ENCODE data around the gene ADGRV1. TPM values are rescaled to one million over a fixed set of nuclear protein-coding genes. Genes with fewer than 3 reads are reported as not detected.
"Not testable (repeated sequence)": the region's sequence is repeated elsewhere in the genome, so short reads cannot be mapped to it uniquely, and the experiment has no call there.

ADGRV1 gene
- total and polyA plus RNA-seq, 4 donors: 0.36 to 0.64 (median 0.50) TPM

DNA sequence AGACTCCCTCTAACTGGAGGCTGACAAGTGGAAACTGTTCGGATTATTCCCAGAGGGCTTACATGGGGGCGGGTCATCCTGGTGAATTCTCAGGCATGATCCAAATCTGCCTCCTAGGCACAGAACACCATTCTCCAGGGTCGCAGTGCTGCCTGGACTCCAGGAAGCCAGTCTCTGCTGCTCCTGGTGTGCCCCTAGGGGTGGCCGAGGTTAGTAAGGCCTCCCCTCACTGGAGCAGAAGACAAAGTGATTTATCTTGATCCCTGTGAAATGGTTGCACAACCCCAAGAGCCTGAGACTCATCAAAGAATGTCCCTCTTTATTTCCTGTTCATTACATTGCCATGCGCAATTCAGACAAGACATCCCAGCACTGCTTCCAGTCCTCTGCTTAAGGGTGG is 17.1 kb downstream of the ADGRV1 start:
- H3K4me3 ChIP-seq (ENCODE audit: low read length in 2 of 2): no peak overlapping the region
- no peak overlapping the region for H3K27ac ChIP-seq (ENCODE audit: low read depth in 1 of 2, low read length in 2 of 2)
- H3K4me1 ChIP-seq (ENCODE audit: control insufficient read depth in 1 of 2, insufficient read depth in 2 of 2, low read length in 2 of 2): no peaks in the 10 kb centered on the region
- intact Hi-C loops (cut with DNase I): no loop called here
- H3K36me3 ChIP-seq (ENCODE audit: control insufficient read depth in 1 of 2, insufficient read depth in 2 of 2, low read length in 1 of 2): no peaks in the 10 kb centered on the region
- DNase-seq (no peak), ATAC-seq (ENCODE audit: low FRiP score) (no peak)
- H3K27me3 ChIP-seq (ENCODE audit: control insufficient read depth in 1 of 2, insufficient read depth in 2 of 2, low read length in 1 of 2): no peaks in the 10 kb centered on the region
- 78 to 87% methylated on average over 5 of the region's 5 CpGs for WGBS, 2 donors
- H3K9me3 ChIP-seq (ENCODE audit: control insufficient read depth, low read length): no peaks in the 10 kb centered on the region

DNA sequence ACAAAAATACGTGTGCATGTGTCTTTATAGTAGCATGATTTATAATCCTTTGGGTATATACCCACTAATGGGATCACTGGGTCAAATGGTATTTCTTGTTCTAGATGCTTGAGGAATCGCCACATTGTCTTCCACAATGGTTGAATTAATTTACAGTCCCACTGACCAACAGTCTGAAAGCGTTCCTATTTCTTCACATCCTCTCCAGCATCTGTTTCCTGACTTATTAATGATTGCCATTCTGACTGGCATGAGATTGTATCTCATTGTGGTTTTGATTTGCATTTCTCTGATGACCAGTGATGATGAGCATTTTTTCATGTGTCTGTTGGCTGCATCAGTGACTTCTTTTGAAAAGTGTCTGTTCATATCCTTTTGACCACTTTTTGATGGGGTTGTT is 18.0 kb downstream of the ADGRV1 start:
- H3K27me3 ChIP-seq (ENCODE audit: control insufficient read depth in 1 of 2, insufficient read depth in 2 of 2, low read length in 1 of 2); H3K27ac ChIP-seq (ENCODE audit: low read depth in 1 of 2, low read length in 2 of 2); H3K4me1 ChIP-seq (ENCODE audit: control insufficient read depth in 1 of 2, insufficient read depth in 2 of 2, low read length in 2 of 2); H3K36me3 ChIP-seq (ENCODE audit: control insufficient read depth in 1 of 2, insufficient read depth in 2 of 2, low read length in 1 of 2); ATAC-seq (ENCODE audit: low FRiP score); H3K9me3 ChIP-seq (ENCODE audit: control insufficient read depth, low read length); intact Hi-C loops (cut with DNase I); H3K4me3 ChIP-seq (ENCODE audit: low read length in 2 of 2); DNase-seq: not testable (repeated sequence)
- WGBS, 2 donors: 85 to 89% methylated on average over 3 of the region's 3 CpGs

DNA sequence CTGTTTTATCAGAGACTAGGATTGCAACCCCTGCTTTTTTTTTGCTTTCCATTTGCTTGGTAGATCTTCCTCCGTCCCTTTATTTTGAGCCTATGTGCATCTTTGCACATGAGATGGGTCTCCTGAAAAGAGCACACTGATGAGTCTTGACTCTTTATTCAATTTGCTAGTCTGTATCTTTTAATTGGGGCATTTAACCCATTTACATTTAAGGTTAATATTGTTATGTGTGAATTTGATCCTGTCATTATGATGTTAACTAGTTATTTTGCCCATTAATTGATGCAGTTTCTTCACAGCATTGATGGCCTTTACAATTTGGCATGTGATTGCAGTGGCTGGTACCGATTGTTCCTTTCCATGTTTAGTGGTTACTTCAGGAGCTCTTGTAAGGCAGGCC is 21.3 kb downstream of the ADGRV1 start:
- WGBS, 2 donors: 84 to 91% methylated on average over 2 of the region's 2 CpGs
- intact Hi-C loops (cut with DNase I): not testable (repeated sequence)

DNA sequence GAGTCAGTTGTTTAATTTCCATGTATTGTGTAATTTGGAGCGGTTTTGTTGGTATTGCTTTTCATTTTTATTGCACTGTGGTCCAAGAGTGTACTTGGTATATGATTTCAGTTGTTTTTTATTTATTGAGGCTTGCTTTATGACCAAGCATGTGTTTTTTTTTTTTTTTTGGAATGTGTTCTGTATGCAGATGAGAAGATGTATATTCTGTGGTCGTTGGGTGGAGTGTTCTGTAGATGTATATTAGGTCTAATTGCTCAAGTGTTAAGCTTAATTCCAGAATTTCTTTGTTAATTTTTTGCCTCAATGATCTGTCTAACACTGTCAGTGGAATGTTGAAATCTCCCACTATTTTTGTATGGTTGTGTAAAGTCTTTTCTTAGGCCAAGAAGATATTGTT is 23.4 kb downstream of the ADGRV1 start:
- intact Hi-C loops (cut with DNase I): no loop called here
- H3K36me3 ChIP-seq (ENCODE audit: control insufficient read depth in 1 of 2, insufficient read depth in 2 of 2, low read length in 1 of 2): no peaks in the 10 kb centered on the region
- peaks cover 1% of the 10 kb centered on the region for H3K9me3 ChIP-seq (ENCODE audit: control insufficient read depth, low read length)
- DNase-seq (no peak), ATAC-seq (ENCODE audit: low FRiP score) (no peak)
- H3K27me3 ChIP-seq (ENCODE audit: control insufficient read depth in 1 of 2, insufficient read depth in 2 of 2, low read length in 1 of 2): no peaks in the 10 kb centered on the region
- H3K4me1 ChIP-seq (ENCODE audit: control insufficient read depth in 1 of 2, insufficient read depth in 2 of 2, low read length in 2 of 2): no peaks in the 10 kb centered on the region
- 73 to 75% methylated on average over 2 of the region's 2 CpGs for WGBS, 2 donors
- H3K27ac ChIP-seq (ENCODE audit: low read depth in 1 of 2, low read length in 2 of 2): no peak overlapping the region
- H3K4me3 ChIP-seq (ENCODE audit: low read length in 2 of 2): no peak overlapping the region

More for the DNA sequence above, 21.3 kb downstream of the ADGRV1 start:
- H3K27me3 ChIP-seq (ENCODE audit: control insufficient read depth in 1 of 2, insufficient read depth in 2 of 2, low read length in 1 of 2); H3K27ac ChIP-seq (ENCODE audit: low read depth in 1 of 2, low read length in 2 of 2); ATAC-seq (ENCODE audit: low FRiP score); H3K9me3 ChIP-seq (ENCODE audit: control insufficient read depth, low read length); H3K36me3 ChIP-seq (ENCODE audit: control insufficient read depth in 1 of 2, insufficient read depth in 2 of 2, low read length in 1 of 2); H3K4me1 ChIP-seq (ENCODE audit: control insufficient read depth in 1 of 2, insufficient read depth in 2 of 2, low read length in 2 of 2); H3K4me3 ChIP-seq (ENCODE audit: low read length in 2 of 2); DNase-seq: not testable (repeated sequence)

DNA sequence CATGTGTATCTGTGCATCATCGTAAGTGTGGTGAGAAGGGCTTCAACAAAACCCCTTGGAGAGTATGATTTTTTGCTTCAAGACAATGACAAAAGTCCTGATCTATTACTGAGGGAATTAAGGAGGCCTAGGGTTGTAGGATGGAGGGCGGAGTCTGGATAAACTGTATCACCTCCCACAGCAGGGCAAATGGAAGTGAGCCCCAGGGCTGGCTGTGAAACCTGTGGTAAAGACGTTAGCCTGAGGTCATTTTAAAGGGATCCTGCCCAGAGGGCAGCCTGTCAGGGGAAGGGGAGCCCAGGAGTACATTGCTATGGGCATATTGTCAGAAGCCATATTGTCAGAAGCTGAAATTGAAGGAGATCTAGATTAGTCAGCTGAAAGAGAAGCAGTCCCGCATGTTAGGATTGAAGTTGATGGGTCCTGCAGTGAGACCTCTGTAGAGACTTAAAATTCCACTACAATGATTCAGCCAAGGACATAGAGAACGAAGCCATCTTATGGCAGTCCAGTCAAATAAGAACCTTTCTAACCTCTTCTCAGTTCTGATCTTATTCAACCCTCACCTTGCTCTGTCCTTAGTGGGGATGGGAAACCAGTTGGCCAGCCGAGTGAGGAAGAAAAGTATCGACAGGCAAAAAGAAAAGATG is 26.9 kb downstream of the ADGRV1 start:
- Histone ChIP-seq H3K4me3 (ENCODE audit: low read length in 2 of 2) (no peak overlapping the region), H3K9me3 (ENCODE audit: control insufficient read depth, low read length) (peaks cover 1% of the 10 kb centered on the region), H3K4me1 (ENCODE audit: control insufficient read depth in 1 of 2, insufficient read depth in 2 of 2, low read length in 2 of 2) (no peaks in the 10 kb centered on the region), H3K27ac (ENCODE audit: low read depth in 1 of 2, low read length in 2 of 2) (no peak overlapping the region), H3K27me3 (ENCODE audit: control insufficient read depth in 1 of 2, insufficient read depth in 2 of 2, low read length in 1 of 2) (no peaks in the 10 kb centered on the region), H3K36me3 (ENCODE audit: control insufficient read depth in 1 of 2, insufficient read depth in 2 of 2, low read length in 1 of 2) (no peaks in the 10 kb centered on the region)
- no peak for ATAC-seq (ENCODE audit: low FRiP score)
- WGBS, 2 donors: 73 to 76% methylated on average over 7 of the region's 7 CpGs
- no peak for DNase-seq
- intact Hi-C loops (cut with DNase I): no loop called here

DNA sequence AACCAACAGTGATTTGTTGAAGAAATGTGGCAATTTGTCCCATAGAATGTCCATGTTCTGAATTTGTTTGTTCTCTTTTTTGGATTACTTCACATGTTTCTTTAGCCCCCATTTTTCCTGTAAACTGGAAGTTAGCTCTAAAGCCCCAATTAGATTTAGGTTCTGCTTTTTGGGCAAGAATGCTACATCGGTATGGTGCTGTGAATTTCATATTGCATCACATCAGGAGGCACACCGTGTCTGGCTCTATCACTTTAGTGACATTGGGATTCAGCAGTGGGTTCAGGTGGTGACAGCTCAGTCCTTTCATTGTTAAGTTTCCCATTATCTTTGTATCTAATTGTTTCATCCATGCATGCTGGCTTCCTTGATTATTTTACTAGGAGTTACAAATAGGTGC is 27.9 kb downstream of the ADGRV1 start:
- WGBS, 2 donors: 84 to 87% methylated on average over 2 of the region's 2 CpGs

DNA sequence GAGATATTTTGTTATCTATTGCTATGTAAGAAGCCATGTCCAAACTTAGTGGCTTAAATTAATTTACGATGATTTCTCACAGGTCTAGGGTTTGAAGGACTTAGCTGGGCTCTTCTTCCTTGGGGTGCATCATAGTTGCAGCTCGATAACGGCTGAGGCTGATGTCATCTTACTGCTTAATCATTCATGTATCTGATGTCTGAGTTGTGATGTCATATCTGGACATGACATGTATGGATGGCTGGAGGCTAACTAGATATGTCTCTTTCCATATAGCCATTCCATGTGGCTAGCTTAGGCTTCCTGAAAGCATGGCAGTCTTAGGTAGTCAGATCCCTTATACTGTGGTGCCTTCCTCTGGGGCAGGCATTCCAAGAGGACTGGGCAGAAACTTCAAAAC is 31.6 kb downstream of the ADGRV1 start:
- no peak overlapping the region for H3K4me3 ChIP-seq (ENCODE audit: low read length in 2 of 2)
- H3K27me3 ChIP-seq (ENCODE audit: control insufficient read depth in 1 of 2, insufficient read depth in 2 of 2, low read length in 1 of 2): no peaks in the 10 kb centered on the region
- H3K9me3 ChIP-seq (ENCODE audit: control insufficient read depth, low read length): no peaks in the 10 kb centered on the region
- no peaks in the 10 kb centered on the region for H3K4me1 ChIP-seq (ENCODE audit: control insufficient read depth in 1 of 2, insufficient read depth in 2 of 2, low read length in 2 of 2)
- H3K36me3 ChIP-seq (ENCODE audit: control insufficient read depth in 1 of 2, insufficient read depth in 2 of 2, low read length in 1 of 2): no peaks in the 10 kb centered on the region
- intact Hi-C loops (cut with DNase I): no loop called here
- DNase-seq (no peak), ATAC-seq (ENCODE audit: low FRiP score) (no peak)
- WGBS, 2 donors: 88 to 92% methylated on average over 3 of the region's 3 CpGs
- H3K27ac ChIP-seq (ENCODE audit: low read depth in 1 of 2, low read length in 2 of 2): no peak overlapping the region

More for the DNA sequence above, 27.9 kb downstream of the ADGRV1 start:
- Histone ChIP-seq H3K36me3 (ENCODE audit: control insufficient read depth in 1 of 2, insufficient read depth in 2 of 2, low read length in 1 of 2) (no peaks in the 10 kb centered on the region), H3K4me3 (ENCODE audit: low read length in 2 of 2) (no peak overlapping the region), H3K4me1 (ENCODE audit: control insufficient read depth in 1 of 2, insufficient read depth in 2 of 2, low read length in 2 of 2) (no peaks in the 10 kb centered on the region), H3K27ac (ENCODE audit: low read depth in 1 of 2, low read length in 2 of 2) (no peak overlapping the region), H3K27me3 (ENCODE audit: control insufficient read depth in 1 of 2, insufficient read depth in 2 of 2, low read length in 1 of 2) (no peaks in the 10 kb centered on the region), H3K9me3 (ENCODE audit: control insufficient read depth, low read length) (peaks cover under 1% of the 10 kb centered on the region)
- DNase-seq: no peak
- intact Hi-C loops (cut with DNase I): no loop called here
- no peak for ATAC-seq (ENCODE audit: low FRiP score)

DNA sequence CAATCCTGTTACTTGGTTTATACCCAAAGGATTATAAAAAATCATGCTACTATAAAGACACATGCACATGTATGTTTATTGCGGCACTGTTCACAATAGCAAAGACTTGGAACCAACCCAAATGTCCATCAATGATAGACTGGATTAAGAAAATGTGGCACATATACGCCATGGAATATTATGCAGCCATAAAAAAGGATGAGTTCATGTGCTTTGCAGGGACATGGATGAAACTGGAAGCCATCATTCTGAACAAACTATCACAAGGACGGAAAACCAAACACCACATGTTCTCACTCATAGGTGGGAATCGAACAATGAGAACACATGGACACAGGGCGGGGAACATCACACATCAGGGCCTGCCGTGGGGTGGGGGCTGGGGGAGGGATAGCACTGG is 34.5 kb downstream of the ADGRV1 start:
- H3K27me3 ChIP-seq (ENCODE audit: control insufficient read depth in 1 of 2, insufficient read depth in 2 of 2, low read length in 1 of 2); H3K4me3 ChIP-seq (ENCODE audit: low read length in 2 of 2); H3K27ac ChIP-seq (ENCODE audit: low read depth in 1 of 2, low read length in 2 of 2); DNase-seq; ATAC-seq (ENCODE audit: low FRiP score); H3K36me3 ChIP-seq (ENCODE audit: control insufficient read depth in 1 of 2, insufficient read depth in 2 of 2, low read length in 1 of 2); H3K4me1 ChIP-seq (ENCODE audit: control insufficient read depth in 1 of 2, insufficient read depth in 2 of 2, low read length in 2 of 2); intact Hi-C loops (cut with DNase I); H3K9me3 ChIP-seq (ENCODE audit: control insufficient read depth, low read length): not testable (repeated sequence)
- 90 to 92% methylated on average over 6 of the region's 6 CpGs for whole genome bisulfite sequencing, 2 donors

DNA sequence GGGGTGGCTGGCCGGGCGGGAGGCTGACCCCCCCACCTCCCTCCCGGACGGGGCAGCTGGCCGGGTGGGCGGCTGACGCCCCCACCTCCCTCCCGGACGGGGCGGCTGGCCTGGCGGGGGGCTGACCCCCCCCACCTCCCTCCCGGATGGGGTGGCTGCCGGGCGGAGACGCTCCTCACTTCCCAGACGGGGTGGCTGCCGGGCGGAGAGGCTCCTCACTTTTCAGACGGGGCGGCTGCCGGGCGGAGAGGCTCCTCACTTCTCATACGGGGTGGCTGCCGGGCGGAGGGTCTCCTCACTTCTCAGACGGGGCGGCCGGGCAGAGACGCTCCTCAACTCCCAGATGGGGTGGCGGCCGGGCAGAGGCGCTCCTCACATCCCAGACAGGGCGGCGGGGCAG is 37.2 kb downstream of the ADGRV1 start:
- H3K27ac ChIP-seq (ENCODE audit: low read depth in 1 of 2, low read length in 2 of 2); H3K27me3 ChIP-seq (ENCODE audit: control insufficient read depth in 1 of 2, insufficient read depth in 2 of 2, low read length in 1 of 2); intact Hi-C loops (cut with DNase I); H3K9me3 ChIP-seq (ENCODE audit: control insufficient read depth, low read length); H3K4me1 ChIP-seq (ENCODE audit: control insufficient read depth in 1 of 2, insufficient read depth in 2 of 2, low read length in 2 of 2); ATAC-seq (ENCODE audit: low FRiP score); H3K4me3 ChIP-seq (ENCODE audit: low read length in 2 of 2); H3K36me3 ChIP-seq (ENCODE audit: control insufficient read depth in 1 of 2, insufficient read depth in 2 of 2, low read length in 1 of 2); DNase-seq: not testable (repeated sequence)
- 98% methylated on average over 11 to 34 of the region's 34 CpGs for WGBS, 2 donors

All from aorta (tissue), 5 donors.